Suprapubic skin (tissue), 4 donors: Measurements from ENCODE around the gene STX2. TPM values are rescaled to one million over a fixed set of nuclear protein-coding genes. Genes with fewer than 3 reads are reported as not detected.

ENCODE experiments used
- DNase-seq, 2 donors: peaks; one replicate each; pipeline ENCODE4 v3.0.0-alpha.2; 2019; ENCODE audit warnings: low spot score in 2 of 2
- H3K27ac ChIP-seq: fragments of 200-600 bp; sonication (generic); one replicate; pipeline ENCODE4 v1.5.1; 2019
- H3K27me3 ChIP-seq: fragments of 200-600 bp; sonication (generic); one replicate; pipeline ENCODE4 v1.5.1; 2019
- H3K36me3 ChIP-seq: fragments of 200-600 bp; sonication (generic); one replicate; pipeline ENCODE4 v1.5.1; 2019
- H3K4me1 ChIP-seq: fragments of 200-600 bp; sonication (generic); one replicate; pipeline ENCODE4 v1.5.1; 2019
- H3K4me3 ChIP-seq: fragments of 200-600 bp; sonication (generic); one replicate; pipeline ENCODE4 v1.5.1; 2019; ENCODE audit warnings: mild to moderate bottlenecking
- H3K9me3 ChIP-seq: fragments of 200-600 bp; sonication (generic); one replicate; pipeline ENCODE4 v1.5.1; 2019
- EP300 ChIP-seq: sonication (generic); formaldehyde crosslinking; IDR thresholded peaks from one replicate; pipeline ENCODE4 v1.6.1; 2017; ENCODE audit warnings: antibody characterized with exemption
- POLR2A ChIP-seq, 2 donors: fragments of 450-650 bp; IDR thresholded peaks; one replicate each; pipeline ENCODE4 v1.6.1; 2017; ENCODE audit warnings: antibody characterized with exemption in 2 of 2, mild to moderate bottlenecking in 2 of 2, moderate library complexity in 2 of 2
- POLR2AphosphoS5 ChIP-seq, 3 donors: sonication (generic); formaldehyde crosslinking; IDR thresholded peaks; one replicate each; pipeline ENCODE4 v1.6.1; 2017; ENCODE audit warnings: antibody characterized with exemption in 3 of 3
- WGBS: methylation state at CpG from one replicate; pipeline ENCODE4 v1.1.5; 2018; 5-methylcytosine and 5-hydroxymethylcytosine counted together
- total RNA-seq, 4 donors: library from RNA; depleted of rRNA; stranded (reverse); fragments of >200 nt; gene quantifications; one replicate each; pipeline ENCODE4 v1.1.0, GENCODE V29; 2016
- TF ChIP-seq, protein P1 (sequence below), 2 donors: fragments of 200-600 bp in 1 of 2; fragments of 450-650 bp in 1 of 2; sonication (generic) in 1 of 2; IDR thresholded peaks; one replicate each; pipeline ENCODE4 v1.5.1; 2016 to 2019; ENCODE audit warnings: antibody characterized with exemption in 2 of 2, mild to moderate bottlenecking in 1 of 2, moderate library complexity in 1 of 2

STX2 gene
- total RNA-seq, 4 donors from 2014 or later, result 2.9 to 7.2 (median 4.4) TPM

DNA sequence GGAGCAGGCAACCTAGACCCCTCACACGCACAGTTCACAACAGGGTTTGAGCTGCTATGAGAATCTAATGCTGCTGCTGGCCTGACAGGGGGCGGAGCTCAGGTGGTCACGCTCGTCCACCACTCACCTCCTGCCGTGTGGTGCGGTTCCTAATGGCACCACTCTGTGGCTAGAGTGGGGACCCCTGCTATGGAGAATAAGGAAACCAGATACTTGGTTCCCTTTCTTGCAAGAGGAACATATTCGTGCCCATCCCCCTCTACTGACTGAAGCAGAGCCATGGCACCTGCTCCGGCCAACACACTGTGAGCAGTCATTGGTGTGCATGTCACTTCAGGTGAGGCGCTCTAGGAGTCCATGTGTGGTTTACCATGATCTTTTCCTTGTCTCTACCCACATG, 92.5 kb downstream of the STX2 start:
- DNase-seq, result no peak
- TF ChIP-seq POLR2AphosphoS5 (IDR thresholded peaks at IDR 0.05) (no peak), EP300 (no peak), POLR2A (IDR thresholded peaks at IDR 0.05) (no peak)
- TF ChIP-seq, protein P1, sequence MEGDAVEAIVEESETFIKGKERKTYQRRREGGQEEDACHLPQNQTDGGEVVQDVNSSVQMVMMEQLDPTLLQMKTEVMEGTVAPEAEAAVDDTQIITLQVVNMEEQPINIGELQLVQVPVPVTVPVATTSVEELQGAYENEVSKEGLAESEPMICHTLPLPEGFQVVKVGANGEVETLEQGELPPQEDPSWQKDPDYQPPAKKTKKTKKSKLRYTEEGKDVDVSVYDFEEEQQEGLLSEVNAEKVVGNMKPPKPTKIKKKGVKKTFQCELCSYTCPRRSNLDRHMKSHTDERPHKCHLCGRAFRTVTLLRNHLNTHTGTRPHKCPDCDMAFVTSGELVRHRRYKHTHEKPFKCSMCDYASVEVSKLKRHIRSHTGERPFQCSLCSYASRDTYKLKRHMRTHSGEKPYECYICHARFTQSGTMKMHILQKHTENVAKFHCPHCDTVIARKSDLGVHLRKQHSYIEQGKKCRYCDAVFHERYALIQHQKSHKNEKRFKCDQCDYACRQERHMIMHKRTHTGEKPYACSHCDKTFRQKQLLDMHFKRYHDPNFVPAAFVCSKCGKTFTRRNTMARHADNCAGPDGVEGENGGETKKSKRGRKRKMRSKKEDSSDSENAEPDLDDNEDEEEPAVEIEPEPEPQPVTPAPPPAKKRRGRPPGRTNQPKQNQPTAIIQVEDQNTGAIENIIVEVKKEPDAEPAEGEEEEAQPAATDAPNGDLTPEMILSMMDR (IDR thresholded peaks at IDR 0.05), result no peak
- H3K9me3 ChIP-seq, result no peaks in the 10 kb centered on the region
- no peaks in the 10 kb centered on the region for H3K36me3 ChIP-seq
- H3K4me1 ChIP-seq, result peaks cover 4% of the 10 kb centered on the region
- no peak overlapping the region for H3K4me3 ChIP-seq
- peaks cover 2% of the 10 kb centered on the region for H3K27me3 ChIP-seq
- H3K27ac ChIP-seq, result no peak overlapping the region
- 100% methylated on average over 1 of the region's 9 CpGs for WGBS

DNA sequence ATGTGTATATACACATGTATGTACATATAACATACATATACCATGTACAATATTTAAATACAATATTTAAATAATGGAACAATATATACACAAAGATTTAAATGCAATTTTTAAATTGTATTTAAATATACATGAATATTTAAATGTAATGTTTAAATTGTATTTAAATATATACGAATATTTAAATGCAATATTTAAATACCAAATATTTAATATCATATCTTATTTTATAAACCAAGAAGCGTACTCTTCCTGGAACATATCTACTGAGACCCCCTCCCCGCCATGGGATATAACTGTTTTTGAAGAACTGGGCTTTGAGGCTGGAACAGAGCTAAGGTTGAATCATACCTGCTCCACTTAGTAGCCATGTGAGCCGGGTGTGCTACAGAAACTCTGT, 93.1 kb downstream of the STX2 start:
- H3K36me3 ChIP-seq, result no peaks in the 10 kb centered on the region
- H3K9me3 ChIP-seq, result no peaks in the 10 kb centered on the region
- no peak for DNase-seq
- TF ChIP-seq, protein P1 (IDR thresholded peaks at IDR 0.05), result no peak
- TF ChIP-seq EP300 (no peak), POLR2AphosphoS5 (IDR thresholded peaks at IDR 0.05) (no peak), POLR2A (IDR thresholded peaks at IDR 0.05) (no peak)
- peaks cover 4% of the 10 kb centered on the region for H3K4me1 ChIP-seq
- H3K4me3 ChIP-seq, result no peak overlapping the region
- H3K27me3 ChIP-seq, result peaks cover under 1% of the 10 kb centered on the region
- H3K27ac ChIP-seq, result no peak overlapping the region
- WGBS, result 87% methylated on average over 4 of the region's 4 CpGs

DNA sequence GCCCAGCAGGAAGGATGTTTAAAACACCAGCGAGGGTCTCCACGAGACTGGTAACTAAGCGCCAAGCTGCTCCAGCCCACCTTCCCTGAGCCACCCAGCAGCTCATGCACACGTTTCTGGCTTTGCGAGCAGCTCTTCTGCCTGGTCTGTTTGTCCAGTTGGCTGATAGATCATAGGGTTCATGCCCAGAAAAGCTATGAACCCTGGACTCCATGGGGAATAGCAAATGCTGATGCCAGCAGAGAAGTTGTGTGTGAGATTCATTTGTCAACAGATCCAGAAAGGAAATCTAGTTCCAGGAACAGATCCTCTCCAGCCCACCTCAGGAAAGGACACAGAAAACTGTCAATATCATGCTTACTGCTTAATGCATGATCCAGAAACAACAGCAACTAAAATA, 94.8 kb downstream of the STX2 start:
- no peaks in the 10 kb centered on the region for H3K9me3 ChIP-seq
- no peaks in the 10 kb centered on the region for H3K36me3 ChIP-seq
- DNase-seq, result no peak
- WGBS, result 81% methylated on average over 5 of the region's 5 CpGs
- H3K27me3 ChIP-seq, result peaks cover 5% of the 10 kb centered on the region
- peaks cover 4% of the 10 kb centered on the region for H3K4me1 ChIP-seq
- no peak overlapping the region for H3K4me3 ChIP-seq
- no peak overlapping the region for H3K27ac ChIP-seq
- TF ChIP-seq, protein P1 (IDR thresholded peaks at IDR 0.05), result no peak
- TF ChIP-seq EP300 (no peak), POLR2AphosphoS5 (IDR thresholded peaks at IDR 0.05) (no peak), POLR2A (IDR thresholded peaks at IDR 0.05) (no peak)

DNA sequence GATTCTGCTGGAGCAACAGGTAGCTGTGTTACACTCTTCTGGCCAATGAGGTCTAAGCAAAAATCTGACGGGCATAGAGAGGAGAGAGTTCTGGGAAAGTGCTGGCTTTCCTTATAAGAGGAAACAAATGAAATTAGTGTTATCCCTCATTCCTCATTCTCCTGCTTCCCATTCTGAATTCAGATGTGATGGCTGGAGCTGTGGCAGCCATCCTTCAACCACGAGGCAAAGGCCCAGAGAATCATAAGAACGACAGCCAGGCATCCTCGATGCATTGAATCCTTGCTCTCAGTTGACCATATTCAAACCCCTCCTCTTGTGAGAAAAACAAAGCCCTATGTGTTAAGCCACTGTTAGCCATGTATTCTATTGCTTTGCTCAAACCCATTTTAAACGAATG, 95.4 kb downstream of the STX2 start:
- TF ChIP-seq EP300, result no peak
- TF ChIP-seq, protein P1 (IDR thresholded peaks at IDR 0.05), result no peak
- no peak for TF ChIP-seq POLR2A (IDR thresholded peaks at IDR 0.05)
- no peak for TF ChIP-seq POLR2AphosphoS5 (IDR thresholded peaks at IDR 0.05)
- Histone ChIP-seq H3K4me1 (peaks cover 4% of the 10 kb centered on the region), H3K27me3 (peaks cover 9% of the 10 kb centered on the region), H3K36me3 (no peaks in the 10 kb centered on the region), H3K9me3 (no peaks in the 10 kb centered on the region), H3K4me3 (no peak overlapping the region), H3K27ac (no peak overlapping the region)
- DNase-seq, result no peak
- 87% methylated on average over 5 of the region's 5 CpGs for WGBS

DNA sequence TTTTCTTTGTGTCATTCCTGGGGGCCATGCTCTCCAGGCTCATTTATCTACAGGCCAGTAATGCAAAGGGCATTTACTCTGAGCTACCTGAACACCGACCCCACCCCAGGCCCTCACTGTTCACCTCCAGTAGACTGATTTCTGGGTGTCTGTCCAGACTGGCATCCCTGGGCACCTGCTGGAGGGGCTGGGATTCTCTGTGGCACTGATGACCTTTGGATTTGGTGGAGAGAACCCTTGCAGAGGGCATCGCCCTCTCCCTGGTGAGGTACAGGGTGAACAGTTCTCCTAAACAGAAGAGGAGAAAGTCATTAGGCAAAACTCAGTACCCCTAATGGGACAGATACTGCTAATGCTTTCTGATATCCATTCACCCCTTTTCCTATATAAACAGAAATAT, 95.9 kb downstream of the STX2 start:
- no peak for TF ChIP-seq POLR2A (IDR thresholded peaks at IDR 0.05)
- TF ChIP-seq POLR2AphosphoS5 (IDR thresholded peaks at IDR 0.05), result no peak
- TF ChIP-seq, protein P1 (IDR thresholded peaks at IDR 0.05), result no peak
- no peak for TF ChIP-seq EP300
- Histone ChIP-seq H3K36me3 (no peaks in the 10 kb centered on the region), H3K4me3 (no peak overlapping the region), H3K27ac (no peak overlapping the region), H3K27me3 (peaks cover 13% of the 10 kb centered on the region), H3K9me3 (no peaks in the 10 kb centered on the region), H3K4me1 (peaks cover 4% of the 10 kb centered on the region)
- WGBS, result 93% methylated on average over 2 of the region's 2 CpGs
- no peak for DNase-seq
